Measurements from ENCODE around the gene ZBTB17. TPM values are rescaled to one million over a fixed set of nuclear protein-coding genes. Genes with fewer than 3 reads are reported as not detected.
A peak's percentile ranks its signal among the peaks of the same experiment; 100 is the strongest.

The ZBTB17 gene
- total RNA-seq, 1 experiment from 2014 or later = 50.3 TPM

- DNase-seq (ENCODE audit: low spot score) = peak; percentile 63
- H3K27ac ChIP-seq (ENCODE audit: low read depth, low read length, poor library complexity, severe bottlenecking) = peak overlapping the region; percentile 61
- BruUV-seq (replicated peaks) = no TSS peak
Measured at GRCh38 chr1:15937706-15938168, 38.2 kb downstream of the ZBTB17 start.

GRCh38 chr1:15937146-15937545, 38.8 kb downstream of the ZBTB17 start:
- ChIA-PET POLR2A (ENCODE audit: low non-redundant PET) (no interaction called here), CTCF (interaction anchor here (0.6 to 1.0 kb wide), 3 partner anchors 121 to 145 kb away, joined by 3 to 4 read pairs (median 3); no protein-coding TSS in a partner anchor)
- DNase-seq (ENCODE audit: low spot score) = no peak
- Histone ChIP-seq H3K27me3 (replicated peaks; ENCODE audit: insufficient read depth, low read depth, low read length, poor library complexity) (no peaks in the 10 kb centered on the region), H3K27ac (ENCODE audit: low read depth, low read length, poor library complexity, severe bottlenecking) (peak overlapping the region; percentile 61), H3K36me3 (ENCODE audit: insufficient read depth, low read length, poor library complexity, severe bottlenecking) (peaks cover 91% of the 10 kb centered on the region), H3K4me1 (ENCODE audit: insufficient read depth, low read length, poor library complexity, severe bottlenecking) (no peaks in the 10 kb centered on the region), H3K4me3 (ENCODE audit: low read depth, low read length, poor library complexity, severe bottlenecking) (no peak overlapping the region), H3K9me3 (ENCODE audit: low read depth, low read length, poor library complexity, severe bottlenecking) (no peaks in the 10 kb centered on the region)
- TF ChIP-seq EZH2 (IDR thresholded peaks at IDR 0.05; ENCODE audit: borderline replicate concordance, low read depth, low read length, poor library complexity, severe bottlenecking) (no peak), CTCF (conservative IDR thresholded peaks at IDR 0.05; ENCODE audit: low read depth, low read length) (no peak)
- no TSS peak for BruUV-seq (replicated peaks)
- intact Hi-C loops (cut with micrococcal nuclease; ENCODE audit: unreplicated experiment) = no loop called here

More at GRCh38 chr1:15937706-15938168, 38.2 kb downstream of the ZBTB17 start:
- H3K4me1 ChIP-seq (ENCODE audit: insufficient read depth, low read length, poor library complexity, severe bottlenecking) = no peaks in the 10 kb centered on the region
- peaks cover 91% of the 10 kb centered on the region for H3K36me3 ChIP-seq (ENCODE audit: insufficient read depth, low read length, poor library complexity, severe bottlenecking)
- no peaks in the 10 kb centered on the region for H3K27me3 ChIP-seq (replicated peaks; ENCODE audit: insufficient read depth, low read depth, low read length, poor library complexity)
- no peak for TF ChIP-seq EZH2 (IDR thresholded peaks at IDR 0.05; ENCODE audit: borderline replicate concordance, low read depth, low read length, poor library complexity, severe bottlenecking)
- no peak for TF ChIP-seq CTCF (conservative IDR thresholded peaks at IDR 0.05; ENCODE audit: low read depth, low read length)
- H3K9me3 ChIP-seq (ENCODE audit: low read depth, low read length, poor library complexity, severe bottlenecking) = no peaks in the 10 kb centered on the region
- intact Hi-C loops (cut with micrococcal nuclease; ENCODE audit: unreplicated experiment) = no loop called here
- CTCF ChIA-PET = interaction anchor here (0.6 to 1.0 kb wide), 3 partner anchors 123 to 166 kb away, joined by 3 read pairs; no protein-coding TSS in a partner anchor
- POLR2A ChIA-PET (ENCODE audit: low non-redundant PET) = no interaction called here
- no peak overlapping the region for H3K4me3 ChIP-seq (ENCODE audit: low read depth, low read length, poor library complexity, severe bottlenecking)

GRCh38 chr1:15936025-15936424, 39.9 kb downstream of the ZBTB17 start:
- no TSS peak for BruUV-seq (replicated peaks)
- no peak for TF ChIP-seq EZH2 (IDR thresholded peaks at IDR 0.05; ENCODE audit: borderline replicate concordance, low read depth, low read length, poor library complexity, severe bottlenecking)
- TF ChIP-seq CTCF (conservative IDR thresholded peaks at IDR 0.05; ENCODE audit: low read depth, low read length) = no peak
- H3K27ac ChIP-seq (ENCODE audit: low read depth, low read length, poor library complexity, severe bottlenecking) = no peak overlapping the region
- intact Hi-C loops (cut with micrococcal nuclease; ENCODE audit: unreplicated experiment) = no loop called here
- H3K36me3 ChIP-seq (ENCODE audit: insufficient read depth, low read length, poor library complexity, severe bottlenecking) = peaks cover 92% of the 10 kb centered on the region
- no peak overlapping the region for H3K4me3 ChIP-seq (ENCODE audit: low read depth, low read length, poor library complexity, severe bottlenecking)
- CTCF ChIA-PET = no interaction called here
- POLR2A ChIA-PET (ENCODE audit: low non-redundant PET) = no interaction called here
- no peaks in the 10 kb centered on the region for H3K9me3 ChIP-seq (ENCODE audit: low read depth, low read length, poor library complexity, severe bottlenecking)
- no peaks in the 10 kb centered on the region for H3K4me1 ChIP-seq (ENCODE audit: insufficient read depth, low read length, poor library complexity, severe bottlenecking)
- no peak for DNase-seq (ENCODE audit: low spot score)
- H3K27me3 ChIP-seq (replicated peaks; ENCODE audit: insufficient read depth, low read depth, low read length, poor library complexity) = no peaks in the 10 kb centered on the region

Data from A673 (cell line).